Stimulated activated CD4-positive, alpha-beta T cell treated with anti-CD3 and anti-CD28 coated beads, Interleukin-15, amount 100 ng/mL, for 1 hour (primary cell): ENCODE results near the gene ZBTB7B.

Source experiments
- DNase-seq, 2 donors: peaks; one replicate each; pipeline ENCODE4 v3.0.0-alpha.2; 2020; ENCODE audit warnings: low read depth in 1 of 2, low spot score in 1 of 2

The ZBTB7B gene

GRCh38 chr1:155034318-155035208 is 32.0 kb downstream of the ZBTB7B start:
- no peak for DNase-seq

- DNase-seq, result no peak
Observed at GRCh38 chr1:155035936-155036335, 33.3 kb downstream of the ZBTB7B start.

- DNase-seq, result no peak
Observed at GRCh38 chr1:155037043-155037442, 34.4 kb downstream of the ZBTB7B start.

- DNase-seq, result no peak
Observed at GRCh38 chr1:155037851-155038441, 35.3 kb downstream of the ZBTB7B start.

- DNase-seq, result no peak
Observed at GRCh38 chr1:155038602-155039307, 36.2 kb downstream of the ZBTB7B start.

- no peak for DNase-seq
Observed at GRCh38 chr1:155039308-155039669, 36.7 kb downstream of the ZBTB7B start.

GRCh38 chr1:155040358-155041093 is 37.9 kb downstream of the ZBTB7B start:
- DNase-seq, result no peak

GRCh38 chr1:155042789-155043188 is 40.2 kb downstream of the ZBTB7B start:
- DNase-seq, result no peak

- DNase-seq, result no peak
Observed at GRCh38 chr1:155043301-155043702, 40.7 kb downstream of the ZBTB7B start.

- no peak for DNase-seq
Observed at GRCh38 chr1:155043793-155044192, 41.2 kb downstream of the ZBTB7B start.

GRCh38 chr1:155044365-155044764 is 41.8 kb downstream of the ZBTB7B start:
- no peak for DNase-seq

- DNase-seq, result peak in 1 of 2 donors; percentile 12
Observed at GRCh38 chr1:155044812-155045657, 42.4 kb downstream of the ZBTB7B start.

- no peak for DNase-seq
Observed at GRCh38 chr1:155048449-155049334, 46.1 kb downstream of the ZBTB7B start.

GRCh38 chr1:155049651-155050559 is 47.3 kb downstream of the ZBTB7B start:
- no peak for DNase-seq

GRCh38 chr1:155050560-155051341 is 48.1 kb downstream of the ZBTB7B start, which contains the start of gene ADAM15:
ADAM15 (plus strand) TSS chr1:155051316; CDS start chr1:155051387, 71 bp downstream.
- peak; percentile 68 to 72 for DNase-seq

GRCh38 chr1:155051342-155051776 is 48.8 kb downstream of the ZBTB7B start:
- no peak for DNase-seq

GRCh38 chr1:155051777-155052398 is 49.3 kb downstream of the ZBTB7B start:
- DNase-seq, result no peak
